ENCODE measurements around the gene VOPP1. TPM values are rescaled to one million over a fixed set of nuclear protein-coding genes. Genes with fewer than 3 reads are reported as not detected.
A peak's percentile ranks its signal among the peaks of the same experiment; 100 is the strongest.

The VOPP1 gene
- total and polyA plus RNA-seq, 9 of the 15 experiments (the other 6 are each of a cell fraction or from before 2014, with no cell fraction given): 8.2 to 45.8 (median 31.2) TPM

DNA sequence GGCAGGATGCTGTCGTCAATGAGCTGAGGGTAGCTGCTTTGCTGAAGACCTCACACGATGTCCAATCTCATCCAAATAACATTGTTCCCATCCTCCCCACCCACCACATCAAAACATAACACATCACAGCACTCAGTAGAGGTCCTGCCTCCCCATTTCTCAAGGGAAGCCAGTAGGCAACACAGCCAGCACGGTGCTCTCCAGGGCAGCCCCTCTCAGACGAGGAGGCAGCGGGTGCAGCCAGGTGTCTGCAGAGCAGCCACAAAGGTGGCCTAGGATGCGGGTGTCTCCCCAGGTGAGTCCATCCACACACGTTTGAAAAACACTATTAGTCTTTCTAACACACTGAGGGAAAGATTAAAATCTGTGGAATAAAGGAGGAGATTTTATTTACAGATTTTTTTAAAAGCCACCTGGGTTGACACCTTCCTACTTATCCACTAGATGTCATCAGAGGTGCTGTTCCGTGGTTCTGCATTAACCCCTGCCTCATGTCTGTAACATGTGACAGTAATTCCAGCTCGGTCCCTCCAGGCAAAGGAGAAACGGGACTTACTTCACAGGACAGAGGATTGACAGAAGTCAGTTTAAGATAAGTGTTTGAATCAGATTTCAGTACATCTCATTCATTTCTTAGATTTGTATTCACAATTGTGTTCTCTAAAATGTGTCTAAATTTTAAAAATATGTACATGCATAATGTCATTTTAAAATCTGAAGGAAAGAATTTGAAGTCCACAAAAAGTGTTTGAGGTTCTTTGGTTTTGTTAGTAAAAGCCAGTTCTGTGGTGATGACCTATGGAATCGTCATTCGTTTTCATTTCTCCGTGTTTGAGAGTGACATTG lies 139.1 kb downstream of the VOPP1 start:
- FAIRE-seq: no peak
- H3K9ac ChIP-seq (ENCODE audit: insufficient read depth in 1 of 2, low read depth in 2 of 2, low read length in 2 of 2): no peak overlapping the region
- in situ Hi-C loops (cut with MboI) (no loop called here), intact Hi-C loops (cut with micrococcal nuclease) (loop anchor here (5.0 kb wide), 1 partner anchor 164 kb away; no protein-coding TSS in a partner anchor)
- H3K27ac ChIP-seq (ENCODE audit: extremely low read depth, low read depth, low read length): no peak overlapping the region
- no peaks in the 10 kb centered on the region for H3K79me2 ChIP-seq (ENCODE audit: control insufficient read depth, insufficient read depth, low read length)
- H3K4me1 ChIP-seq (replicated peaks in 1 of 2; ENCODE audit: control insufficient read depth in 2 of 2, insufficient read depth in 2 of 2, low read length in 2 of 2): no peaks in the 10 kb centered on the region
- H3K4me3 ChIP-seq: no peak overlapping the region
- H2AFZ ChIP-seq (ENCODE audit: low read depth, low read length): no peak overlapping the region
- peak in 2 of 4 experiments; percentile 32 to 37 for DNase-seq (ENCODE audit: extremely low read depth in 1 of 4, low spot score in 3 of 4)
- H3K4me2 ChIP-seq (ENCODE audit: insufficient read depth, low read length): no peak overlapping the region
- no peaks in the 10 kb centered on the region for H3K36me3 ChIP-seq (ENCODE audit: control insufficient read depth, insufficient read depth, low read length)
- no peaks in the 10 kb centered on the region; a peak in 3 of 5 replicates for H3K27me3 ChIP-seq (ENCODE audit: control insufficient read depth in 2 of 2, insufficient read depth in 2 of 2, low read length in 2 of 2)
- 52% methylated on average over 13 of the region's 13 CpGs for WGBS (ENCODE audit: insufficient coverage, low coverage, missing lambda C conversion rate)
- no peaks in the 10 kb centered on the region for H3K9me1 ChIP-seq (ENCODE audit: control insufficient read depth, insufficient read depth, low read length)
- ChIA-PET CTCF (ENCODE audit: low intra/inter-chr PET ratio) (no interaction called here), POLR2A (interaction anchor here (0.7 kb wide), 1 partner anchor 527 kb away, joined by 3 read pairs; no protein-coding TSS in a partner anchor)
- no TSS peak for BruUV-seq (replicated peaks)
- peak; percentile 84 for ATAC-seq
- no peaks in the 10 kb centered on the region for H4K20me1 ChIP-seq (replicated peaks; ENCODE audit: control insufficient read depth, insufficient read depth, low read length)
- H3K9me3 ChIP-seq (replicated peaks; ENCODE audit: control insufficient read depth, insufficient read depth, low read depth, low read length): no peaks in the 10 kb centered on the region
- TF ChIP-seq MYC (IDR thresholded peaks at IDR 0.05; ENCODE audit: low read depth, low read length) (peak; percentile 40; the same call in 1 of the 2 replicates), MYC (CRISPR knock-in tag; IDR thresholded peaks at IDR 0.05; ENCODE audit: borderline replicate concordance, low read depth) (no peak), CHCHD3 (CRISPR knock-in tag; IDR thresholded peaks at IDR 0.05) (no peak), ZBTB2 (IDR thresholded peaks at IDR 0.05) (no peak), ZNF184 (CRISPR knock-in tag; IDR thresholded peaks at IDR 0.05) (no peak), L3MBTL2 (IDR thresholded peaks at IDR 0.05) (peak; percentile 32; the same call in 1 of the 2 replicates), RAD51 (IDR thresholded peaks at IDR 0.05; ENCODE audit: borderline replicate concordance, low read depth) (peak; percentile 15; the same call in 1 of the 2 replicates), ZNF384 (IDR thresholded peaks at IDR 0.05; ENCODE audit: low read depth, low read length) (0 out of 2 replicates have a peak, but pooled peaks have one; percentile 21)
- TF ChIP-seq, protein P1, sequence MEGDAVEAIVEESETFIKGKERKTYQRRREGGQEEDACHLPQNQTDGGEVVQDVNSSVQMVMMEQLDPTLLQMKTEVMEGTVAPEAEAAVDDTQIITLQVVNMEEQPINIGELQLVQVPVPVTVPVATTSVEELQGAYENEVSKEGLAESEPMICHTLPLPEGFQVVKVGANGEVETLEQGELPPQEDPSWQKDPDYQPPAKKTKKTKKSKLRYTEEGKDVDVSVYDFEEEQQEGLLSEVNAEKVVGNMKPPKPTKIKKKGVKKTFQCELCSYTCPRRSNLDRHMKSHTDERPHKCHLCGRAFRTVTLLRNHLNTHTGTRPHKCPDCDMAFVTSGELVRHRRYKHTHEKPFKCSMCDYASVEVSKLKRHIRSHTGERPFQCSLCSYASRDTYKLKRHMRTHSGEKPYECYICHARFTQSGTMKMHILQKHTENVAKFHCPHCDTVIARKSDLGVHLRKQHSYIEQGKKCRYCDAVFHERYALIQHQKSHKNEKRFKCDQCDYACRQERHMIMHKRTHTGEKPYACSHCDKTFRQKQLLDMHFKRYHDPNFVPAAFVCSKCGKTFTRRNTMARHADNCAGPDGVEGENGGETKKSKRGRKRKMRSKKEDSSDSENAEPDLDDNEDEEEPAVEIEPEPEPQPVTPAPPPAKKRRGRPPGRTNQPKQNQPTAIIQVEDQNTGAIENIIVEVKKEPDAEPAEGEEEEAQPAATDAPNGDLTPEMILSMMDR (IDR thresholded peaks at IDR 0.05 in 2 of 3, conservative IDR thresholded peaks at IDR 0.05 in 1 of 3; ENCODE audit: insufficient read depth in 2 of 3, low read depth in 1 of 3, low read length in 3 of 3): peak; percentile 38 to 65 (median 49); a peak in 5 of 6 replicates
